ENCODE data around the gene KCNQ5.

Gene KCNQ5

DNA sequence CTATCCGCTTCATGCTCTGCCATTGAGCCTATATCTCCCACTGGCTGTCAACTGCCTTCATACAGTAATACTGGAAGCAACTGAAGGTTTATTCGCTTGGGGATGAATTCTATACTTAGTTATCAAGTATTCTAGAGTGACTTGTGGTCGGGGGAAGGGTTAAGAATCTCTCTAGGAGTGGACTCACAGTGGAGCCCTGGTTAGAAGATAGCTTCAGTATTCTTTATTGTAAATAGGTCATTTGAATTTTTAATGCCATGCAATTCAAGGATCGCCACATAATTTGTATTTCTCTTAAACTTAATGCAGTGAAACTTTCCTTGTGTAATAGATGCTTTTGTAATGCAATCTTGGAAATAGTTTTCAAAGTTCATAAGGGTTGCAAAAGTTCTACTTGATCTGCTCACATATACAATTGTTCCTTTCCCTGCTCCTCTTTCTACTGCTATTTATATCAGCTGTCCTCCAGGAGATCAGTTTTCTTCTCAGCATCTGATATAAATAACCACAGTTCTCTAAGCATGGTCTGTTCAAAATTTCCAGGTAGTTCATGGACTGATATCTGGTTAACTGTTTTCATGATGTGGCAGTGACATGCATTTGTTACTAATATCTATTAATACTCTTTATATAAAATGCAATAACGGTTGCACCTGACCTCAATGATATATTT is 120.3 kb downstream of the KCNQ5 start:
- no peak for TF ChIP-seq EZH2phosphoT487 (conservative IDR thresholded peaks at IDR 0.05; ENCODE audit: low read length)
- TF ChIP-seq, protein P1, sequence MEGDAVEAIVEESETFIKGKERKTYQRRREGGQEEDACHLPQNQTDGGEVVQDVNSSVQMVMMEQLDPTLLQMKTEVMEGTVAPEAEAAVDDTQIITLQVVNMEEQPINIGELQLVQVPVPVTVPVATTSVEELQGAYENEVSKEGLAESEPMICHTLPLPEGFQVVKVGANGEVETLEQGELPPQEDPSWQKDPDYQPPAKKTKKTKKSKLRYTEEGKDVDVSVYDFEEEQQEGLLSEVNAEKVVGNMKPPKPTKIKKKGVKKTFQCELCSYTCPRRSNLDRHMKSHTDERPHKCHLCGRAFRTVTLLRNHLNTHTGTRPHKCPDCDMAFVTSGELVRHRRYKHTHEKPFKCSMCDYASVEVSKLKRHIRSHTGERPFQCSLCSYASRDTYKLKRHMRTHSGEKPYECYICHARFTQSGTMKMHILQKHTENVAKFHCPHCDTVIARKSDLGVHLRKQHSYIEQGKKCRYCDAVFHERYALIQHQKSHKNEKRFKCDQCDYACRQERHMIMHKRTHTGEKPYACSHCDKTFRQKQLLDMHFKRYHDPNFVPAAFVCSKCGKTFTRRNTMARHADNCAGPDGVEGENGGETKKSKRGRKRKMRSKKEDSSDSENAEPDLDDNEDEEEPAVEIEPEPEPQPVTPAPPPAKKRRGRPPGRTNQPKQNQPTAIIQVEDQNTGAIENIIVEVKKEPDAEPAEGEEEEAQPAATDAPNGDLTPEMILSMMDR (IDR thresholded peaks at IDR 0.05; ENCODE audit: insufficient read depth, low read length, poor library complexity, severe bottlenecking), result no peak
- H3K9ac ChIP-seq (ENCODE audit: low read length), result no peak overlapping the region
- H3K79me2 ChIP-seq (ENCODE audit: insufficient read depth, low read length), result peaks cover 88% of the 10 kb centered on the region

DNA sequence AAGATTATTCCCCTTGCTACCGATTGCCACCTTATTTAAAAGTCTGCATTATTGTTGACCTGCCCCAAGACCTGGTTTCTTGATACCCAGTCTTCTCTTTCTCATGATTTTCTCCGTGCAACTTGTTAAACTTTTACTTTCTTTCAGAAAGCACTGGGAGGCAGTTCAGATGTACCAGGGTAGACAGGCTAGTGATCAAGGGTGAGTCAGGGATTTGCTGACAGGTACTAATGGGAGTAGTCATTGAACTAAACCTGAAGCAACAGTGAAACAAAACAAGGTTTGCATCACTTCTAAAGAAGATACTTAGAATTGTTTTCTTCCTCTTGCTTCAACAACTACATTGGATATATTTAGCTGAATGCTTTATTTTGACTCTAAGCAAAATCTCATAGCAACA is 124.4 kb downstream of the KCNQ5 start:
- Histone ChIP-seq H3K4me3 (ENCODE audit: insufficient read depth, low read length, poor library complexity, severe bottlenecking) (no peak overlapping the region), H3K79me2 (ENCODE audit: insufficient read depth, low read length) (peaks cover 64% of the 10 kb centered on the region)
- TF ChIP-seq, protein P1 (IDR thresholded peaks at IDR 0.05; ENCODE audit: insufficient read depth, low read length, poor library complexity, severe bottlenecking), result no peak
- no peak for TF ChIP-seq EZH2phosphoT487 (conservative IDR thresholded peaks at IDR 0.05; ENCODE audit: low read length)

More for the DNA sequence above, 120.3 kb downstream of the KCNQ5 start:
- no peak overlapping the region for H3K4me2 ChIP-seq (ENCODE audit: low read depth, low read length, poor library complexity, severe bottlenecking)
- no peak overlapping the region for H3K27ac ChIP-seq (ENCODE audit: low read depth, low read length)
- no peaks in the 10 kb centered on the region for H3K36me3 ChIP-seq (ENCODE audit: low read length)
- no peak overlapping the region for H3K4me3 ChIP-seq (ENCODE audit: insufficient read depth, low read length, poor library complexity, severe bottlenecking)
- no peaks in the 10 kb centered on the region for H3K27me3 ChIP-seq (ENCODE audit: low read length)
- no peaks in the 10 kb centered on the region for H3K9me2 ChIP-seq (replicated peaks; ENCODE audit: insufficient read depth, low read length)
- no peaks in the 10 kb centered on the region; the same call in 1 of the 2 replicates for H4K20me1 ChIP-seq (ENCODE audit: low read depth, low read length)
- peaks cover 3% of the 10 kb centered on the region; the same call in 1 of the 2 replicates for H3F3A ChIP-seq (ENCODE audit: insufficient read depth)
- H3K9me3 ChIP-seq (ENCODE audit: insufficient read depth, low read length), result no peaks in the 10 kb centered on the region
- no peak overlapping the region for H2AFZ ChIP-seq (ENCODE audit: low read depth, low read length, severe bottlenecking)

DNA sequence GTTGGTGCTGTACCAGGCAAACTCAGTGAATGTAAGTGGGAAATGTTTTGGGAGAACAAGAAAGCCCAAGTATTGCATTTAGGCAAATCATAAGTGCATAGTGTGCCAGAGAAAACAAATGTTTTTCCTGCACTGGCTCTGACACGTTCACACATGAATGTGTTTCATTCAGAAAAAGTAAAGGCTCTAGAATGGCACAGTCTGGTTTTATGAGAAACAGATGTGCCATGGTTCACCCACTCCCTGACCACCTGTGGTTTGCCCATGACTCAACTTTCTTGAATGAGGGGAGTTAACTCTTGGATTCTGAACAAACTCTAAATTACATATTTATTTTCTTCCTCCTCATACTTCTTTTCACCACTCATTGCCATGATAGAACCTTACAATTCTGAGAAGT is 126.9 kb downstream of the KCNQ5 start:
- no peak overlapping the region for H3K9ac ChIP-seq (ENCODE audit: low read length)
- H3K27me3 ChIP-seq (ENCODE audit: low read length), result no peaks in the 10 kb centered on the region
- H3K4me3 ChIP-seq (ENCODE audit: insufficient read depth, low read length, poor library complexity, severe bottlenecking), result no peak overlapping the region
- H3K9me2 ChIP-seq (replicated peaks; ENCODE audit: insufficient read depth, low read length), result no peaks in the 10 kb centered on the region
- no peak overlapping the region for H2AFZ ChIP-seq (ENCODE audit: low read depth, low read length, severe bottlenecking)
- H3K4me2 ChIP-seq (ENCODE audit: low read depth, low read length, poor library complexity, severe bottlenecking), result no peak overlapping the region
- TF ChIP-seq EZH2phosphoT487 (conservative IDR thresholded peaks at IDR 0.05; ENCODE audit: low read length), result no peak
- TF ChIP-seq, protein P1 (IDR thresholded peaks at IDR 0.05; ENCODE audit: insufficient read depth, low read length, poor library complexity, severe bottlenecking), result no peak
- no peaks in the 10 kb centered on the region for H4K20me1 ChIP-seq (ENCODE audit: low read depth, low read length)
- peaks cover 66% of the 10 kb centered on the region for H3K79me2 ChIP-seq (ENCODE audit: insufficient read depth, low read length)
- H3K27ac ChIP-seq (ENCODE audit: low read depth, low read length), result no peak overlapping the region
- H3F3A ChIP-seq (ENCODE audit: insufficient read depth), result no peaks in the 10 kb centered on the region
- H3K9me3 ChIP-seq (ENCODE audit: insufficient read depth, low read length), result no peaks in the 10 kb centered on the region
- H3K36me3 ChIP-seq (ENCODE audit: low read length), result no peaks in the 10 kb centered on the region; the same call in 1 of the 2 replicates

More for the DNA sequence above, 124.4 kb downstream of the KCNQ5 start:
- no peaks in the 10 kb centered on the region; the same call in 1 of the 2 replicates for H4K20me1 ChIP-seq (ENCODE audit: low read depth, low read length)
- H3K4me2 ChIP-seq (ENCODE audit: low read depth, low read length, poor library complexity, severe bottlenecking), result no peak overlapping the region
- no peaks in the 10 kb centered on the region for H3K9me3 ChIP-seq (ENCODE audit: insufficient read depth, low read length)
- H3F3A ChIP-seq (ENCODE audit: insufficient read depth), result peaks cover 3% of the 10 kb centered on the region; the same call in 1 of the 2 replicates
- H2AFZ ChIP-seq (ENCODE audit: low read depth, low read length, severe bottlenecking), result no peak overlapping the region
- no peaks in the 10 kb centered on the region for H3K9me2 ChIP-seq (replicated peaks; ENCODE audit: insufficient read depth, low read length)
- H3K9ac ChIP-seq (ENCODE audit: low read length), result no peak overlapping the region
- H3K36me3 ChIP-seq (ENCODE audit: low read length), result no peaks in the 10 kb centered on the region; the same call in 1 of the 2 replicates
- H3K27me3 ChIP-seq (ENCODE audit: low read length), result no peaks in the 10 kb centered on the region
- no peak overlapping the region for H3K27ac ChIP-seq (ENCODE audit: low read depth, low read length)

Measured in SU-DHL-6 (cell line).